ENCODE results near the gene PREX1. TPM values are rescaled to one million over a fixed set of nuclear protein-coding genes. Genes with fewer than 3 reads are reported as not detected.

The PREX1 gene
- total RNA-seq, 1 donor from 2014 or later = 17.7 TPM

GRCh38 chr20:48652961-48653705, 174.7 kb downstream of the PREX1 start:
- intact Hi-C loops (cut with DNase I) = loop anchor here (10.0 kb wide), 1 partner anchor 562 kb away; the partner anchor contains the start of gene DDX27
- peaks cover 0 to 12% of the 10 kb centered on the region in 2 donors for H3K36me3 ChIP-seq
- H3K27ac ChIP-seq = no peak overlapping the region
- no peaks in the 10 kb centered on the region for H3K4me1 ChIP-seq
- H3K9me3 ChIP-seq = no peaks in the 10 kb centered on the region
- no peak overlapping the region for H3K4me3 ChIP-seq
- TF ChIP-seq POLR2A (IDR thresholded peaks at IDR 0.05) = no peak
- H3K27me3 ChIP-seq = no peaks in the 10 kb centered on the region
- no peak for DNase-seq (ENCODE audit: extremely low spot score in 2 of 2)

- H3K27ac ChIP-seq = no peak overlapping the region
- no peak for TF ChIP-seq POLR2A (IDR thresholded peaks at IDR 0.05)
- no peak overlapping the region for H3K4me3 ChIP-seq
- no peaks in the 10 kb centered on the region for H3K9me3 ChIP-seq
- H3K4me1 ChIP-seq = no peaks in the 10 kb centered on the region
- intact Hi-C loops (cut with DNase I) = loop anchor here (10.0 kb wide), 1 partner anchor 563 kb away; the partner anchor contains the start of gene DDX27
- H3K36me3 ChIP-seq = peaks cover 0 to 12% of the 10 kb centered on the region in 2 donors
- no peaks in the 10 kb centered on the region for H3K27me3 ChIP-seq
- no peak for DNase-seq (ENCODE audit: extremely low spot score in 2 of 2)
These were observed 175.8 kb downstream of the PREX1 start for GRCh38 chr20:48651960-48652359.

- Histone ChIP-seq H3K9me3 (no peaks in the 10 kb centered on the region), H3K27ac (no peak overlapping the region), H3K27me3 (no peaks in the 10 kb centered on the region), H3K4me1 (no peaks in the 10 kb centered on the region), H3K4me3 (no peak overlapping the region), H3K36me3 (peaks cover 0 to 12% of the 10 kb centered on the region in 2 donors)
- no peak for DNase-seq (ENCODE audit: extremely low spot score in 2 of 2)
- intact Hi-C loops (cut with DNase I) = loop anchor here (10.0 kb wide), 1 partner anchor 564 kb away; the partner anchor contains the start of gene DDX27
- TF ChIP-seq POLR2AphosphoS5 (IDR thresholded peaks at IDR 0.05; ENCODE audit: insufficient read depth in 1 of 2, low read depth in 1 of 2) (no peak), CTCF (IDR thresholded peaks at IDR 0.05) (no peak), POLR2A (IDR thresholded peaks at IDR 0.05) (no peak)
These were observed 176.5 kb downstream of the PREX1 start for GRCh38 chr20:48651271-48651670.

- intact Hi-C loops (cut with DNase I) = loop anchor here (10.0 kb wide), 1 partner anchor 565 kb away; the partner anchor contains the start of gene DDX27
- H3K27ac ChIP-seq = no peak overlapping the region
- TF ChIP-seq POLR2AphosphoS5 (IDR thresholded peaks at IDR 0.05; ENCODE audit: insufficient read depth in 1 of 2, low read depth in 1 of 2) (no peak), POLR2A (IDR thresholded peaks at IDR 0.05) (no peak), CTCF (IDR thresholded peaks at IDR 0.05) (no peak)
These were observed 177.9 kb downstream of the PREX1 start for GRCh38 chr20:48649868-48650267.

GRCh38 chr20:48649104-48649626, 178.6 kb downstream of the PREX1 start:
- DNase-seq (ENCODE audit: extremely low spot score in 2 of 2) = no peak
- no peaks in the 10 kb centered on the region for H3K9me3 ChIP-seq
- no peak for TF ChIP-seq CTCF (IDR thresholded peaks at IDR 0.05)
- TF ChIP-seq POLR2AphosphoS5 (IDR thresholded peaks at IDR 0.05; ENCODE audit: insufficient read depth in 1 of 2, low read depth in 1 of 2) = no peak
- no peak for TF ChIP-seq POLR2A (IDR thresholded peaks at IDR 0.05)
- intact Hi-C loops (cut with DNase I) = no loop called here
- no peaks in the 10 kb centered on the region for H3K27me3 ChIP-seq
- no peaks in the 10 kb centered on the region for H3K4me1 ChIP-seq
- no peak overlapping the region for H3K4me3 ChIP-seq
- H3K27ac ChIP-seq = no peak overlapping the region
- H3K36me3 ChIP-seq = peaks cover 0 to 15% of the 10 kb centered on the region in 2 donors

More at GRCh38 chr20:48649868-48650267, 177.9 kb downstream of the PREX1 start:
- H3K4me3 ChIP-seq = no peak overlapping the region
- H3K27me3 ChIP-seq = no peaks in the 10 kb centered on the region
- H3K4me1 ChIP-seq = no peaks in the 10 kb centered on the region
- DNase-seq (ENCODE audit: extremely low spot score in 2 of 2) = no peak
- peaks cover 0 to 15% of the 10 kb centered on the region in 2 donors for H3K36me3 ChIP-seq
- H3K9me3 ChIP-seq = no peaks in the 10 kb centered on the region

Measured in vagina (tissue), 2 donors.